Daoy (cell line): ENCODE data around the gene SMAD1. TPM values are rescaled to one million over a fixed set of nuclear protein-coding genes. Genes with fewer than 3 reads are reported as not detected.

Experiments used
- DNase-seq: peaks from one replicate; pipeline ENCODE4 v3.0.0-alpha.2; 2015; ENCODE audit warnings: low read depth
- total RNA-seq: library from RNA; depleted of rRNA; stranded (reverse); fragments of >200 nt; shearing (Covaris generic); gene quantifications from 2 replicates; pipeline ENCODE4 v1.2.3, GENCODE V29; 2014

SMAD1 gene
- total RNA-seq, 1 experiment from 2014 or later = 14.4 TPM

DNA sequence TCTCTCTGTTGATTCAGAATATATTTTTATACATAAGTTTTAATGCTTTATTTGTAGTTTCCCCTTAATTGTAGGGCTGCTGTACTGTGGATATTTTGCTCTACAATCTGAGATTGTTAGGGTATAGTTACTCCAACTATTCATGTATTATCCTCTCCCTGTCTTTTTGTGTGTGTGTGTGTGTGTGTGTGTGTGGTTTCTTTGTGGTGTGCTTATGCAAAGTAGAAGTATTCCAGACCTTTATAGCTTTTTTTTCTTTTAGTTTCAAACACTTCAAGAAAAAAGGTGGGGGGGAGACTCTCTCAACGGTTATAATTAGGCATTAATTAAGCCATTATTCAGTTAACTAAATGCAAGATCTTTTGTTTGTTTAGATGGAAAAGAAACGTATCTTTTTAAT lies 6.7 kb downstream of the SMAD1 start:
- DNase-seq = no peak

DNA sequence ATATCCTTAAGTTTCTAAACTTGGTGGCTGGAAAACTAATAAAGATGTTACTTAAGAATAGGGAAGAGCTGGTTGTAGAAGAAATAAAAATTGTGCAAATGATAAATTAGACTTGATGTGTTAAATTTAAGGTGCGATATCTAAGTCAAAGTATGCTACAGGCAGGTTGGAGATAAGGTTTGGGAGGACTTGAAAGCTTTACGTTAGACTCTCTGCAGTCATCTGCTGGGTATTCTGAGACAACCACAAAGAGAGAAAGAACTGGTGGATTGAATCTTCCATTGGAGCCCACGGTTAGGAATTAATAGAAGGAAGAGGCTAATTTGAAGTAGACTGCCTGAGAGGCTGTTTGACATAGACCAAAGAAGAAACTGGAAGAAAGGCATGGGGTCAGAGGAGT lies 7.9 kb downstream of the SMAD1 start:
- no peak for DNase-seq

DNA sequence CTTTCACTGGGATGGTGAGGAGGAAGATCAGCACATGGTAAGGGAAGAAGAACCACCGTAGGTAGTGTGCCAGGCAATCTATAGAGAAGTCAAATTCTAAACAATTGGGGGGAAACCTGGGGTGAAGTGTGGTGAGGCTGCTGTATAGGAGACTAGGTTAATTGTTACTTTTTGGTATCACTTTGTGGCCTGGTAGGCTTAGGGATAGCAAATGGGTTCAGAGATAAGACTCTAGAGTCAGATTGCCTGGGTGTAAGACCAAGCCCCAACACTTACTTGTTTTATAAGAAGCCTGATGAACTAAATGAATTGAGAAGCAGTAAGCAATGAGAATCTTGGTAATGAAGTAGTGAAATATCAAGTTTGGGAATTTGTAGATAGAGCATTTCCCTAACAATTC lies 8.7 kb downstream of the SMAD1 start:
- no peak for DNase-seq

DNA sequence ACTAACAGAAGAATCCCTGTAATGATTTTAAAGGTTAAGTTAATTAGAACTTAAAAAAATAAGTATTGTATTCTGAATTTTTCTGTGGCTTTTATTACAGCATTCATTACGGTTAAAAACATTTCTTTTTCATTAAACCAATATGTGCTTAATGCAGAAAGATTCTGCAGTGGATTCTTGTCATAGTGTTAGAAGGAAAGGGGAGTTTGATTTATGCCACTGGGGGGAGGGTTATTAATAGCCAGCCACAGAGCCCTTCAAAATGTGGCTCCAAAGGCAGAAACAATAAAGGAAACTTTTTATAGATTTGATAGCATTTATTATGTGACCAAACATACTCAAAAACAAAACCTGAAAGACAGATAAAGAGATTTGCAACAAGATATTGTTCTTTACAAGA lies 9.1 kb downstream of the SMAD1 start:
- no peak for DNase-seq

GRCh38 chr4:145492376-145492775 lies 10.7 kb downstream of the SMAD1 start:
- DNase-seq = no peak

DNA sequence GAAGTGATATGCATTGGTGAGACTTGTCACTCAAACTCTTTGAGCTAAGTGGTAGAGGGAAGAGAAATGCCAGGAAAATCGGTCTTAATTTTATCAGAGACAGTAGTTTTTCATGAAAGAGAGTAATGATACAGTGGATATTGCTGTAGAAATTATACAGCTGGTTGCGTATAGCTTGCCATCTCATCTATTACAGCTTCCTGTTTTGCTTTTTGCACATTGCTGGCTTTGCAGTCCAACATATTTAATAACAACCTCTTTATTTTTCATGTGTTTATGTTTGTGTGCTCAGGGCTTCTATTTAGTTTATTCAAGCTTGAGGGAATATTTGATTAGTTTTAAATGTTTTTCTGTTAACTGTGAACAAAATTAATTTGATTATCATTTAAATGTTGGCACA lies 11.5 kb downstream of the SMAD1 start:
- no peak for DNase-seq

GRCh38 chr4:145494666-145495270 lies 13.1 kb downstream of the SMAD1 start:
- DNase-seq = no peak

GRCh38 chr4:145496292-145496691 lies 14.6 kb downstream of the SMAD1 start:
- DNase-seq = no peak

DNA sequence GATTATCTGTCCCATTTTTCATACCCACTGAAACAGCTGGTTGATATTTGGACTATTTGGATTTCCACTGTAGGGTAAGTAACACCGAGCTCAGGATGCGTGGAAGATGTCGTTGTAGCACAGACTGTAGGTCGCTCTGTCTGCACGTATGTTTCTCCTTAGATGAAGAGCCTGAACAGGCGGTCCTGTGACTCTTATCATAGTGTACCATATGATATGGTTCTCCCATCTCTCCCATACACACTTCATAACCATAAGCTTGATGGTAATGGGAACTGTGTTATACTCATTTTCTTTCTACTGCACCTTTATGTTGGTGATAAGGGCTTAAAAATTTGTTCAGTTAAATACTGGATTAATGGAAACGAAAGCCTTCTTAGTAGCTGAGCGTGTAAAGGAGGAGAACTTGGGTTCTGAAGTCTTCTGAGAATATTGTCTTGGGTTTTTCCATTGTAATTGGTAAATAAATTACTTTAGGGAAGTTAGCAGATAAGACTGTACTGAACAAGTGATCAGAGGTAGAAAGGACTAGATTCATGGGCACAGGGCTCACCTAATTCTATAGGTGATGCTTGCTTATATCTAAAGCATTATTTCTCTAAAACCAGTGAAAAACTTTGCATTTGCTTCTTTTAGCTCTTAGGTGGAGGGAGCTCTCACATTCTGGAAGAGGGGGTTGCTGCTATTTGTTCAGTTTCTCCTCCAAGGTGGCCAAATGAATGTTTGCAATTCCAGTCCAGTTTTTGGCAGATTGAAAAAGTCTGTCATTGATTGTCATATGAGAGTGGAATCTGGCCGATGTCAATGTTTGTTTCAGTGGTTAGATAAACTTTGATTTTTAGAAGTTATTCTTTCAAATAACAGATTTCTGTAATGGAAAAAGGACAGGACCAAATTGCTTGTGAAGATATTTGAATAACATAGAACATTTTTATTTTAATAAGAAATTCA lies 15.8 kb downstream of the SMAD1 start:
- no peak for DNase-seq

DNA sequence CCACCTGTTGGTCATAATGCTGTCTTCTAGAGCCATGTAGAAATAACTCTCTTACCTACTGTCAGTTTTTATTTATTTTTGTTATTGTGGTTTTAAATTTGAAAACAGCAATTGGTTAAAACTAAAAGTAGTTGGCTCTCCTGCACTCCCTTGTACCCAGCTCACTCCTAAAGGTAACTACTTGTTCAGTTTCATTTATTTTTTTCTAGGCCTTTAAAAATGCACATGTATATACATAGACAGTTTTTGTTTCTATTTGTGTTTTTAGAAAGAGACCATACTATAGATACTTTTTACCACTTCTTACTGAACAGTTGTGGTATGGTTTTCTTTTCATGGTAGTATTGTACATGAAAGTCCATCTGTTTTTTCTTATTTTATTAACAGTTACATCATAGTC lies 16.8 kb downstream of the SMAD1 start:
- DNase-seq = no peak

- DNase-seq = no peak
Observed at GRCh38 chr4:145501051-145501660, 19.5 kb downstream of the SMAD1 start.

- DNase-seq = no peak
Observed at GRCh38 chr4:145502809-145503208, 21.2 kb downstream of the SMAD1 start.

- DNase-seq = no peak
Observed at GRCh38 chr4:145503486-145504072, 21.9 kb downstream of the SMAD1 start.

DNA sequence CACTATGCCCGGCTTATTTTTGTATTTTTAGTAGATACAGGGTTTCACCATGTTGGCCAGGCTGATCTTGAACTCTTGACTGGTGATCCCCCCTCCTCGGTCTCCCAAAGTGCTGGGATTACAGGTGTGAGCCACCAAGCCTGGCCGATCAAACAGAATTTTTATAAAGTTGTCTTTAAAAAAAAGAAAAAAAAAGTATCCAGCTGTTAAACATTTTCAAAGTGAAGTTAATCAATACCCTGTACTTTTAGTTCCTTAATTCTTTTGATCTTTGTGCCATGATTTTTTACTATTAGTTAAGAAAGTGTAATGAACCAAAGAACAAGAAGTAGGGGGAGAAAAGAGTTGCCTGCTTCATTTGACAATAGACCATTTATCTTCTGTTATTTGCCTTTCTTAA lies 24.3 kb downstream of the SMAD1 start:
- DNase-seq = no peak

DNA sequence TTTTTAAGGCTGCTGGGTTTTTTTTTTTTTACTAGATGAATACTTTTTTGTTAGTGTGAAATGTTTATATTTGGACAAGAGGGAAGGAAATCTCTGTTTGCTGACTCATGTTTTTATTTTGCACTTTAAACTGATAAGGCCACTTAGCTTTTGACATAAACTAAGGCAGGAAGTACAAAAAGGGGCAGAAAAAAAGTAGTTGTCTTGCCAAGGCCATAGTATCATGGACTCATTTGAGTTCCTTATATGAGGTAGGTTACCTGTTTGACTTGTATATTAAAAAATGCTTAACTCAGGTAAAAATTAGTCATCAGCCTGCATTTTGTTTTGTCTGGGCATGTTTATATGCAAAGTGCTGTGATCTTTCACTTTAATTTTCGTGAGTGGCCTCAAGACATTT lies 26.0 kb downstream of the SMAD1 start:
- DNase-seq = no peak

DNA sequence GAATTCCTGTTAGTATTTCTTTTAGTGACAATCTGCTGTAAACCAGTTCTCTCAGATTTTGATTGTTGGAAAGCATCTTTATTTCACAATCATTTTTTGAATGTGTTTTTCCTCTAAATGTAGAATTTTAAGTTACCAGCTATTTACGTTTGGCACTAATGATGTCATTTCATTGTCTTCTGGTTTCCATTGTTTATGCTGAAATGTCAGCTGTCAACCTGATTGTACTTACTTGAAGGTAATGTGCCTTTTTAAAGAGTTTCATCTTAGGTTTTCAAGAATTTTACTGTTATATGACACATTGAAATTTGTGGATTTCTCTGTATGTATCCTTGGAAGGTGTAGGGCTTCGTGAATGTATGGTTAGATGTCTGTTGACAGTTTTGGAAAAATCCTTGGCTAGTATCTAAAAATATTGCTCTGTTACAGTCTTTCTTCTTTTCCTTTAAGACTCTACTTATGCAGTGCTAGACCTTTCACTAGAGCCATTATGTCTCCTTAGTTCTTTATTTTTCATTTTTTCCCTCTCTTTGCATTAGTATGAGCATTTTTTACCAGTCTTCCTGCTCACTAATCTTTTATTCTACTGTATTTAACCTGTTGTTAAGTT lies 30.4 kb downstream of the SMAD1 start:
- DNase-seq = no peak

DNA sequence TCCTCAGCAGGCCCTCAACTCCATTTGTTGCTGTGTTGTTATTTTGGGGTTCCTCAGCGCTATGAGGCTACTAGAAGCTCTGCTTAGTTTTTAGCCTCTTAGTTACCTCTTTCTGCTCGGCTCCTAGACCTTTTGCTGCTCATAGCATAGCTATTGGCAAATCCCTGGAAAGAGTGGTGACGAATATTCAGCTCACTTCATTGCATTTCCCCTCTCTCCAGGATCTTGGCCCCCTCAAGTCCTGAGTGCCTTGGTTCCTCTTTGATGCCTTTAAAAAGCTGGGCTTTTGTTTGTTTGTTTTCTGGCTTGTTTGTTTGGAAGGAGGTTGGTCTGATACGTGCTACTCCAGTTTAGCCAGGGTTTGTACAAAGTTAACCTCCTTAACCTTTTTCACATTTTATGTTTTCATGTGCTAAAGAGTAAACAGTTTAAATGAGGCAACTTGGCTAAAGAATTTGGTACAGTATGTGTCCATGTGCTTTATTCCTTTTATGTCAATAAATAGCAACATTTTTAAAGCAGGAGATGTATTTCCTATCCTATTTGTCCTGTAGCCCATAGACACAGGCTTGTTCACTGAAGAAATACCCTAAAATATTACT lies 31.5 kb downstream of the SMAD1 start:
- DNase-seq = no peak

DNA sequence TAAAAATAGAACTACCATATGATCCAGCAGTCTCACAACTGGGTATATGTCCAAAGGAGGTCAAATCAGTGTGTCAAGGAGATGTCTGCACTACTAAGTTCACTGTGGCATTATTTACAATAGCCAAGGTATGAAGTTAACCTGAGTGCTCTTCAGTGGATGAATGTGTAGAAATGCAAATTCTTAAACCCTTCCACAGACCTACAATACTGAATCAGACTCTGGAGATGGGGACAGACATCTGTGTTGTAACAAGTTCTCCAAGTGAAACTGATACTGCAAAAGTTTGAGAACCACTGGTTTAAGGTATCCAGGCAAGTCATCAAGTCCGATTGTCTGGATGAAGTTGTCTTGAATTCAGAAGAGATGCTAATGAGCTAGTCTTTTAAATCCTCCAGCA lies 38.5 kb downstream of the SMAD1 start:
- no peak for DNase-seq

DNA sequence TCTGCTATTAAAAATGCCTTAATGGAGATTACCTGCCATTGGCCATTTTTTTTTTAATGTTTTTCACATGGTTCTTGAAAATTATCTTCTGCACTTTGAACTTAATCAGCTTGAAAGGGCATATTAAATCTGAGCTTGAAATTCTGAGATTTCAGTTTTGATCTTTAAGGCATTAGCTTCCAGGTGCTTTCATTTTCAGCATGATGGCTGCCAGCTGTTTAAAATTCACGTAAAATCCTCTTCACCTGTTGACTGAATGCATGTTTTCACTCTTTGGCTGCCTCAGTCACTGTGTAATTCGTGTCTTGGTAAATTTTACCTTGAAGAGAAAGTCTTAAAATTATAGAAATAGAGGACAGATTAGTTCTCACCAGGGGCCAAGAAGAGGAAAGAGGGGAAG lies 39.6 kb downstream of the SMAD1 start:
- no peak for DNase-seq

GRCh38 chr4:145523117-145523516 lies 41.5 kb downstream of the SMAD1 start:
- no peak for DNase-seq

DNA sequence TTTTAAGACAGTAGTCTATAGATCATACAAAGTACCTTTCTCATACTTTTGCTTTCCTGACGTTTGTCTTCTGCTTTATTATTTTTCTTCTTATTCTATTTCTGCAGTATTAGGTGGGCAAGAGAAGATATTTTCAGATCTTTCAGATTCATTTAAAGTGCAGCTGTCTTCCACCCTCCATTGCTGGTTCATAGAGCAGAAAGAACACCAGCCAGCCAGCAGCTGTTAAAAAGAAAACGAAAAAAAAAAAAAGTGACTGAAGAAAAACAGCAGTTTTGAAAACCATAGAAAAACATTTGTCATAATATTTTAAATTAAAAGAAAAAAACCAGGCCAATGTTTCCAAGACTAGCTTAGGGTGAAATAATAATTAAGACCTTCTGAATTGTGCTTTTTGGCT lies 42.9 kb downstream of the SMAD1 start:
- no peak for DNase-seq

GRCh38 chr4:145525291-145525740 lies 43.7 kb downstream of the SMAD1 start:
- DNase-seq = no peak
